Motor neuron (in vitro differentiated cells): Measurements from ENCODE around the gene ENTREP1. TPM values are rescaled to one million over a fixed set of nuclear protein-coding genes. Genes with fewer than 3 reads are reported as not detected.
"Not testable (repeated sequence)": the region's sequence is repeated elsewhere in the genome, so short reads cannot be mapped to it uniquely, and the experiment has no call there.

Experiments
- ATAC-seq, 8 experiments: fragments of 200-7000 bp; cut with Tn5 transposase; replicated peaks in 6 of 8; 2 replicates each; pipeline ENCODE4 v1.8.0; 2021; ENCODE audit warnings: mild to moderate bottlenecking in 8 of 8, moderate library complexity in 8 of 8
- H3K27ac ChIP-seq, 2 donors: fragments of 250-450 bp; sonication (Bioruptor Pico); 2 replicates each; pipeline ENCODE4 v1.9.0; 2021; ENCODE audit warnings: antibody characterized with exemption in 2 of 2, mild to moderate bottlenecking in 2 of 2, moderate library complexity in 1 of 2
- H3K4me1 ChIP-seq, 2 donors: fragments of 250-450 bp; sonication (Bioruptor Pico); replicated peaks in 1 of 2; 2 replicates each; pipeline ENCODE4 v1.6.1; 2021; ENCODE audit warnings: antibody characterized with exemption in 2 of 2, mild to moderate bottlenecking in 2 of 2, moderate library complexity in 1 of 2
- H3K4me3 ChIP-seq, 5 donors: fragments of 250-450 bp; sonication (Bioruptor Pico); 2 replicates each; pipeline ENCODE4 v1.9.0; 2021; ENCODE audit warnings: antibody characterized with exemption in 5 of 5, mild to moderate bottlenecking in 5 of 5, moderate library complexity in 4 of 5
- WGBS, 10 experiments: fragments of 450-650 bp; shearing (Covaris generic); methylation state at CpG; one replicate each; pipeline ENCODE4 v1.0.0; 2022; 5-methylcytosine and 5-hydroxymethylcytosine counted together
- in situ Hi-C, 9 experiments: fragments of 400-800 bp; cut with MboI; loops; one replicate each; pipeline ENCODE4 v1.15.0; 2021; ENCODE audit warnings: low sequenced_read_pairs in 9 of 9, low pct_unique_long_range_greater_than_20kb in 2 of 9; ENCODE audit not compliant: unreplicated experiment in 9 of 9
- total RNA-seq, 8 experiments: library from RNA; unstranded; fragments of 300-600 nt; gene quantifications; 2 replicates each; pipeline versions ENCODE4 v1.2.3 to v1.2.4, GENCODE V29; 2022

Gene ENTREP1
- total RNA-seq, 8 experiments from 2014 or later, result 0.22 to 10.6 (median 0.48) TPM

- Histone ChIP-seq H3K4me3 (no peak overlapping the region), H3K27ac (no peak overlapping the region), H3K4me1 (no peaks in the 10 kb centered on the region)
- in situ Hi-C loops, result no loop called here
- WGBS, 10 experiments, result 0 to 89% (median 71%) methylated on average over 1 to 5 of the region's 6 CpGs; no CpG with 5 or more reads in 4 of the 10 experiments
- no peak for ATAC-seq
Observed at GRCh38 chr9:69385581-69386033, 60.6 kb downstream of the ENTREP1 start.

GRCh38 chr9:69386651-69387050 is 61.6 kb downstream of the ENTREP1 start:
- Histone ChIP-seq H3K27ac (no peak overlapping the region), H3K4me1 (no peaks in the 10 kb centered on the region), H3K4me3 (no peak overlapping the region)
- in situ Hi-C loops, result no loop called here
- no peak for ATAC-seq
- WGBS, 10 experiments, result 0 to 100% (median 80%) methylated on average over 1 to 2 of the region's 4 CpGs; no CpG with 5 or more reads in 4 of the 10 experiments

GRCh38 chr9:69388596-69388995 is 63.6 kb downstream of the ENTREP1 start:
- ATAC-seq, result no peak
- in situ Hi-C loops, result no loop called here
- Histone ChIP-seq H3K4me3 (no peak overlapping the region), H3K4me1 (no peaks in the 10 kb centered on the region), H3K27ac (no peak overlapping the region)
- WGBS, 10 experiments, result 43 to 100% (median 78%) methylated on average over 1 to 3 of the region's 3 CpGs; no CpG with 5 or more reads in 1 of the 10 experiments

GRCh38 chr9:69389437-69389995 is 64.5 kb downstream of the ENTREP1 start:
- 60 to 100% (median 82%) methylated on average over 1 to 4 of the region's 4 CpGs; no CpG with 5 or more reads in 4 of the 10 experiments for WGBS, 10 experiments
- Histone ChIP-seq H3K27ac (no peak overlapping the region), H3K4me1 (no peaks in the 10 kb centered on the region), H3K4me3 (no peak overlapping the region)
- ATAC-seq, result no peak
- in situ Hi-C loops, result no loop called here

- H3K27ac ChIP-seq, result no peak overlapping the region
- in situ Hi-C loops, result no loop called here
- no peak for ATAC-seq
- no peaks in the 10 kb centered on the region for H3K4me1 ChIP-seq
- H3K4me3 ChIP-seq, result no peak overlapping the region
- 90% methylated on average over 4 to 7 of the region's 11 CpGs; no CpG with 5 or more reads in 8 of the 10 experiments for WGBS, 10 experiments
Observed at GRCh38 chr9:69391487-69391886, 66.5 kb downstream of the ENTREP1 start.

- Histone ChIP-seq H3K4me3 (no peak overlapping the region), H3K27ac (no peak overlapping the region), H3K4me1 (no peaks in the 10 kb centered on the region)
- ATAC-seq, result no peak
- 0 to 92% (median 51%) methylated on average over 1 to 4 of the region's 7 CpGs; no CpG with 5 or more reads in 2 of the 10 experiments for WGBS, 10 experiments
- in situ Hi-C loops, result no loop called here
Observed at GRCh38 chr9:69391946-69392345, 66.9 kb downstream of the ENTREP1 start.

- WGBS, 10 experiments, result 61 to 87% (median 80%) methylated on average over 2 to 4 of the region's 5 CpGs; no CpG with 5 or more reads in 6 of the 10 experiments
- H3K27ac ChIP-seq, result no peak overlapping the region
Observed at GRCh38 chr9:69392826-69393225, 67.8 kb downstream of the ENTREP1 start.

GRCh38 chr9:69393425-69393824 is 68.4 kb downstream of the ENTREP1 start:
- Histone ChIP-seq H3K27ac (no peak overlapping the region), H3K4me3 (no peak overlapping the region), H3K4me1 (no peaks in the 10 kb centered on the region)
- WGBS, 10 experiments, result 58 to 100% (median 93%) methylated on average over 1 to 6 of the region's 6 CpGs; no CpG with 5 or more reads in 3 of the 10 experiments
- no peak for ATAC-seq
- in situ Hi-C loops, result no loop called here

More at GRCh38 chr9:69392826-69393225, 67.8 kb downstream of the ENTREP1 start:
- H3K4me3 ChIP-seq, result no peak overlapping the region
- in situ Hi-C loops, result no loop called here
- no peak for ATAC-seq
- no peaks in the 10 kb centered on the region for H3K4me1 ChIP-seq

- ATAC-seq, result no peak
Observed at GRCh38 chr9:69395718-69396117, 70.7 kb downstream of the ENTREP1 start.

GRCh38 chr9:69396759-69397158 is 71.7 kb downstream of the ENTREP1 start:
- ATAC-seq, result no peak
- WGBS, 10 experiments, result 17 to 100% (median 84%) methylated on average over 1 to 2 of the region's 2 CpGs; no CpG with 5 or more reads in 2 of the 10 experiments
- in situ Hi-C loops, result no loop called here
- no peak overlapping the region for H3K4me3 ChIP-seq
- no peaks in the 10 kb centered on the region for H3K4me1 ChIP-seq
- no peak overlapping the region for H3K27ac ChIP-seq

More at GRCh38 chr9:69395718-69396117, 70.7 kb downstream of the ENTREP1 start:
- Histone ChIP-seq H3K27ac (no peak overlapping the region), H3K4me3 (no peak overlapping the region), H3K4me1 (no peaks in the 10 kb centered on the region)
- in situ Hi-C loops, result no loop called here
- WGBS, 10 experiments, result 80 to 100% (median 100%) methylated on average over 1 to 2 of the region's 5 CpGs; no CpG with 5 or more reads in 4 of the 10 experiments

GRCh38 chr9:69397384-69398214 is 72.6 kb downstream of the ENTREP1 start:
- in situ Hi-C loops, result no loop called here
- ATAC-seq, result peak in 1 of 8 experiments; percentile 30
- Histone ChIP-seq H3K4me3 (no peak overlapping the region), H3K4me1 (no peaks in the 10 kb centered on the region), H3K27ac (no peak overlapping the region)
- 0 to 90% (median 48%) methylated on average over 2 to 11 of the region's 12 CpGs; no CpG with 5 or more reads in 1 of the 10 experiments for WGBS, 10 experiments

GRCh38 chr9:69400470-69400869 is 75.5 kb downstream of the ENTREP1 start:
- ATAC-seq, result peak in 1 of 8 experiments; percentile 31
- WGBS, 10 experiments, result 20 to 100% (median 73%) methylated on average over 1 of the region's 1 CpG; no CpG with 5 or more reads in 2 of the 10 experiments
- H3K27ac ChIP-seq, result no peak overlapping the region

GRCh38 chr9:69409936-69410335 is 84.9 kb downstream of the ENTREP1 start:
- not testable (repeated sequence) for H3K27ac ChIP-seq, H3K4me3 ChIP-seq, H3K4me1 ChIP-seq, ATAC-seq
- in situ Hi-C loops, result loop anchor here in 3 of 9 experiments (25.0 kb wide), 2 partner anchors 127 to 502 kb away; no protein-coding TSS in a partner anchor
- 31 to 90% (median 81%) methylated on average over 3 to 5 of the region's 6 CpGs for WGBS, 10 experiments

More at GRCh38 chr9:69400470-69400869, 75.5 kb downstream of the ENTREP1 start:
- in situ Hi-C loops, result loop anchor here in 3 of 9 experiments (25.0 kb wide), 2 partner anchors 137 to 512 kb away; no protein-coding TSS in a partner anchor
- Histone ChIP-seq H3K4me1 (no peaks in the 10 kb centered on the region), H3K4me3 (no peak overlapping the region)
